Right atrium auricular region (tissue), 2 donors: Measurements from ENCODE around the gene OR2T11. TPM values are rescaled to one million over a fixed set of nuclear protein-coding genes. Genes with fewer than 3 reads are reported as not detected.

Experiments used
- total RNA-seq, 2 donors: library from RNA; depleted of rRNA; stranded (reverse); fragments of >200 nt; gene quantifications; one replicate each; pipeline ENCODE4 v1.1.0, GENCODE V29; 2016

Gene OR2T11
- total RNA-seq, 2 donors from 2014 or later: not detected

Other genes with a start within 250 kb of the OR2T11 start
- not detected for gene OR2T1, start 232.0 kb downstream of the OR2T11 start, total RNA-seq
- not detected for gene OR2T2, start 189.5 kb downstream of the OR2T11 start, total RNA-seq
- gene OR2T3, start 161.7 kb downstream of the OR2T11 start, total RNA-seq: not detected
- gene OR2T5, start 146.5 kb downstream of the OR2T11 start, total RNA-seq: not detected
- not detected for gene OR2G6, start 127.0 kb downstream of the OR2T11 start, total RNA-seq
- not detected for gene OR2T29, start 72.3 kb downstream of the OR2T11 start, total RNA-seq
- not detected for gene OR2T34, start 60.3 kb downstream of the OR2T11 start, total RNA-seq
- not detected for gene OR2T10, start 37.4 kb downstream of the OR2T11 start, total RNA-seq
- gene OR2T35, start 10.2 kb upstream of the OR2T11 start, total RNA-seq: not detected
- not detected for gene OR2T27, start 20.4 kb upstream of the OR2T11 start, total RNA-seq
- not detected for gene OR14I1, start 67.7 kb upstream of the OR2T11 start, total RNA-seq
- not detected for gene LYPD8, start 120.7 kb upstream of the OR2T11 start, total RNA-seq
- gene SH3BP5L, start 190.8 kb upstream of the OR2T11 start, total RNA-seq: 10 to 100 TPM; 13.6 to 18.5 TPM
- 10 to 100 TPM; 55.3 to 59.1 TPM for gene ZNF672, start 203.1 kb upstream of the OR2T11 start, total RNA-seq
- 10 to 100 TPM in 1 of 2 donors, 1 to 10 TPM in 1; 9.7 to 11.8 TPM for gene ZNF692, start 224.0 kb upstream of the OR2T11 start, total RNA-seq